SK-MEL-5 (cell line): Measurements from ENCODE around the gene MPEG1. TPM values are rescaled to one million over a fixed set of nuclear protein-coding genes. Genes with fewer than 3 reads are reported as not detected.

Source experiments
- DNase-seq: peaks from one replicate; pipeline ENCODE4 v3.0.0-alpha.2; 2016; ENCODE audit warnings: low read depth, low spot score
- in situ Hi-C: cut with HindIII; loops from 2 replicates; pipeline ENCODE4 v1.10.0; 2016; ENCODE audit warnings: low sequenced_read_pairs, high pct_unique_total_duplicates, low pct_unique_long_range_greater_than_20kb
- polyA plus RNA-seq, 2 experiments: library from polyadenylated mRNA; depleted of rRNA; stranded (reverse); fragments of >200 nt; gene quantifications; 2 replicates each; pipeline ENCODE4 v1.2.3, GENCODE V29; 2015
- total RNA-seq: library from RNA; depleted of rRNA; stranded (reverse); fragments of >200 nt; shearing (Covaris generic); gene quantifications from 2 replicates; pipeline ENCODE4 v1.2.3, GENCODE V29; 2014; rRNA removed

The MPEG1 gene, protein sequence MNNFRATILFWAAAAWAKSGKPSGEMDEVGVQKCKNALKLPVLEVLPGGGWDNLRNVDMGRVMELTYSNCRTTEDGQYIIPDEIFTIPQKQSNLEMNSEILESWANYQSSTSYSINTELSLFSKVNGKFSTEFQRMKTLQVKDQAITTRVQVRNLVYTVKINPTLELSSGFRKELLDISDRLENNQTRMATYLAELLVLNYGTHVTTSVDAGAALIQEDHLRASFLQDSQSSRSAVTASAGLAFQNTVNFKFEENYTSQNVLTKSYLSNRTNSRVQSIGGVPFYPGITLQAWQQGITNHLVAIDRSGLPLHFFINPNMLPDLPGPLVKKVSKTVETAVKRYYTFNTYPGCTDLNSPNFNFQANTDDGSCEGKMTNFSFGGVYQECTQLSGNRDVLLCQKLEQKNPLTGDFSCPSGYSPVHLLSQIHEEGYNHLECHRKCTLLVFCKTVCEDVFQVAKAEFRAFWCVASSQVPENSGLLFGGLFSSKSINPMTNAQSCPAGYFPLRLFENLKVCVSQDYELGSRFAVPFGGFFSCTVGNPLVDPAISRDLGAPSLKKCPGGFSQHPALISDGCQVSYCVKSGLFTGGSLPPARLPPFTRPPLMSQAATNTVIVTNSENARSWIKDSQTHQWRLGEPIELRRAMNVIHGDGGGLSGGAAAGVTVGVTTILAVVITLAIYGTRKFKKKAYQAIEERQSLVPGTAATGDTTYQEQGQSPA
- not detected in 2 replicates for total RNA-seq
- not detected in 2 replicates for polyA plus RNA-seq (2015; cell fraction: cytosol; rRNA removed)
- not detected in 2 replicates for polyA plus RNA-seq (2015; cell fraction: nucleus; rRNA removed)

- DNase-seq = no peak
- in situ Hi-C loops = no loop called here
Observed at GRCh38 chr11:59212744-59213631, at the start of gene MPEG1. Gene MPEG1, minus strand, starts transcription at chr11:59212927. Its CDS starts 62 bp downstream, at chr11:59212865.

DNA sequence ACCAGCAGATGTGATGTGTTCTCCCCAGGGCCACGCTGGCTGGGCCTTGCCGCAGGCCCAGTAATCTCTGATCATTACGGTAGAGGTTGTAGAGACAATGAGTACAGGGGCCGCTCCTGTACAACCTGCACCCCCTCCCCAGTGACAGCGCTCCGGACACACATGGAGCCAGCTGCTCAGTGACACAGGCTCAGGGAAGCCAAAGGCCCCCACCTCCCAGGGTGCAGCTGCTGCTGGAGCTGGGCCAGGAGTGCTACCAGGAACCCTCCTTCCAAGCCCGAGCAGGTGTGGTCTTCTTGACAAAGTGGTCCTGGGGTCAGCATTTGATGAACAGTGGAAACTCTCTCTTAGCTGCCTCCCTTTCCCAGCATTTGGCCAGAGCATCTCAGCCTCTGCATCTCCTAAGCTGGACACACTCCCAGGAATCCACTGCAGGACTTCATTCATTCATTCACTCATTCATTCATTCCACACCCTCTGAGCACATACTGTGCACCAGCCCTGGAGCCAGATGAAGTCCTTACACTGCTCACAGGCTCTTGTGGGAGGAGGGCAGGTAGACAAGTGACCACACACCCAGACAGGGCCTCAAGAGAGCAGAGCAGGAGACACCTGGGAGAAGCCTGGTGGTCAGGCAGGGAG, 49.6 kb upstream of the MPEG1 start:
- in situ Hi-C loops = no loop called here
- DNase-seq = no peak

GRCh38 chr11:59261150-59261549, 48.4 kb upstream of the MPEG1 start:
- in situ Hi-C loops = no loop called here

DNA sequence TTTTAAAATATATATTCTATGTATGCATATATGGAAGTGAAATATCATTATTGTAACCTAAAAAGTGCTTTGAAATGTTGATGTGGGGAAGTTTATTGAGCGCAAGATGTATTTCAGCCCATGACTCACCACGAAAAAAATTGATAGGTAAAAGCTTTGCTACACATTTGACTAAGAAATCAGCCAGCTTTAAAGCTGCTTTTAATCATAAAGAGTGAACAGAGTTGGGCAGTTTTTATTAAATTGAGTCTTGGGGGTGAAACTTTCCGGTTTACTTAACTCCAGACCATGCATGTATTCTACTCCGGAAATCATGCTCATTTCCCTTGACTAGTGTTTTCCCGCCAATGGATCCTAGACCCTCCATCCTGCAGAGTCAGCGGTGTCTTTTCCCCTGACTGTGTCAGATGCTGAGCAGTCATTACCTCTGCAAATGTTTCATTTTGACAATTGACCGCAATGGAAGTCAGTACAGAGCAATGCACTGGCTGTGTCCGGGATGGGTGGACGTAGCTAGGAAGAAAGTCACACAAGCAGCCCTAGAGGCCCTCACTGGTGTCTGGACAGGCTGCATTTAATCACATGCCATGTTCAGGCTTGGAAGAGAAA, 47.2 kb upstream of the MPEG1 start:
- no peak for DNase-seq
- in situ Hi-C loops = no loop called here

More at GRCh38 chr11:59261150-59261549, 48.4 kb upstream of the MPEG1 start:
- no peak for DNase-seq

DNA sequence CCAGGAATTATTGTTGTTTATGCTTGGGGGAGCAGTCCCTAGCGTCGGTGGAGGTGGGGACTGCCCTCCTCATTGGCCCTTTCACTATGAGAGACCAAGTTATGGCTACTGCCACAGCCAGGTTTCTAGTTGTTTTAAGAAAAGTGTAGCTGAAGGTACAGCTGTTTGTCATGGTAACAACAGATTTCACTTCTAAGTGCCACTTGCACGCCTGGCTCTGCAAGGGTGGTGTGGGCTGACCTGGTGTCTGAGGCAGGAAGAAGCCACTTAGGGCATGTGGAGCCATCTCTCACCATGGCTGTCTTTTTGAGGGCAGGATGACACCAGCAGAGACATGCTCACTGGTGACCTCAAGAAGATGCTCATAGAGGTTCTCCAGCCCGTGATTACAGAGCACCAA, 46.3 kb upstream of the MPEG1 start:
- in situ Hi-C loops = no loop called here
- DNase-seq = no peak

GRCh38 chr11:59255281-59255680, 42.6 kb upstream of the MPEG1 start:
- no peak for DNase-seq
- in situ Hi-C loops = no loop called here

DNA sequence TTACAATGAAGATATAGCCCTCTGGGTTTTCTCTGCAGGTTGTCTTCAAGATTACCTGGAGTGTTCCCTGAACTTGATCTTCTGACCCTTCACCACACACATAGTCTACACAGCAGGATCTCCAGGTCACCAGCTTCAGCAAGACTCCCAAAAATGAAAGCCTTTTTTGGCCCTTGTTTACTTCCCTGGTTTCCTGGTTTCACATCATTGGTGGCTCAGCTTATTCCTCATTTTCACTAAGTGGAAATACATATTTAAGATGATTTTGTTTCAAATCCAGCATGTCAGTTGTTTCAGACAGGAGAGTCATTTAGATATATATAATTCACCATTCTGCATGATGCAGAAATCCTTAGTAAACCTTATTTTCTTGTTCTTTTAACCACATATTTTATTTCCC, 41.6 kb upstream of the MPEG1 start:
- DNase-seq = no peak
- in situ Hi-C loops = no loop called here

DNA sequence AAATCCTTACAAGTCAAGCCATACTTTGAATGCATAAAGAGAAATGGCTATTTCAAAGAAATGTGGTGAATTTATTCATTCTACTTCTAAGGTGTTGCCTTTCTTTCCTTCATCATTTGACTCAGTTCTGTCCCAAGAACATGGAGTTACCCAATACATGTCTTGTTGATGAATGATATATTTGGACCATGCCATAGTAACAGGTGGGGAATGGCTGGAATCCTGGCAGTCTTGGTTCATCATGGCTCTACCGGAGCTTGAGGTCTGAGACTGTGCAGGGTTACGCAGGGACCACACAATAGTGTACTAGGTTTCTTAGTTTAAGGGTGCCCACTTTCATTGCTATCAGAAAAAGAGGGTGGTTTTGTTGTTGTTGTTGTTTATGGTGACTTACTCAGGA, 40.3 kb upstream of the MPEG1 start:
- in situ Hi-C loops = no loop called here
- DNase-seq = no peak

GRCh38 chr11:59249535-59249934, 36.8 kb upstream of the MPEG1 start:
- no peak for DNase-seq
- in situ Hi-C loops = no loop called here

DNA sequence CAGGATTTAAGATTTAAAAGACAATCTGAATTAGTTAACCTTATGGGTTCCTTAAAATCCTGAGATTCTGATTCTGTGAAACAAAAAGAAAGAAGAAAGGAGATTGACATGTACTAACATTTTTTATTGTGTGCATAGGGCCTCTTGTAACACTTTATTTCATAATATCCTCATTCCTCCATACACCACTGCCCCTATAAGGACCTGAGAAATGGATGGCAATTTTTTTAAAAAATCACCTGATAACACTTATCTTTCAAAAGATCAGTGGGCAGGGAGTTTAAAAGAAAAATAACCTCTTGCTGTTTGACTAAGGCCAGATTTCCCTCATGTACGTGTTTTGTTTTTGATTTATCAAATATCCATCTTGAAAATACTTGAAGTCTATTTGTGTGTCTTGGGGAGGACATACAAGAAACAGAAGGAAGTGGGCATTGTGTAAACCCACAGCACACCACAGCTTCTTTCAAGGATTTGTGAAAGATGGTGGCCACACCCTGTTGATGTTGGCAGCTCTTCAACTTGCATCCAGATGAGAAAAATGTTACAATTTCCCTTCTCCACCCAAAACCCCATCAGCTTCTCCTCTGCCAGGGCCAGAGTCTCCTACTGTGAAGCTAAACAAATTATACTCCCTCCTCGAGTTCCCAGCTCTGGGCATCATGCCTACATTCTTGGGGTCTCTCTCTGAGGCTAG, 35.0 kb upstream of the MPEG1 start:
- DNase-seq = no peak
- in situ Hi-C loops = no loop called here

- no peak for DNase-seq
- in situ Hi-C loops = no loop called here
Observed at GRCh38 chr11:59243633-59244032, 30.9 kb upstream of the MPEG1 start.

GRCh38 chr11:59240322-59240721, 27.6 kb upstream of the MPEG1 start:
- in situ Hi-C loops = no loop called here
- no peak for DNase-seq

DNA sequence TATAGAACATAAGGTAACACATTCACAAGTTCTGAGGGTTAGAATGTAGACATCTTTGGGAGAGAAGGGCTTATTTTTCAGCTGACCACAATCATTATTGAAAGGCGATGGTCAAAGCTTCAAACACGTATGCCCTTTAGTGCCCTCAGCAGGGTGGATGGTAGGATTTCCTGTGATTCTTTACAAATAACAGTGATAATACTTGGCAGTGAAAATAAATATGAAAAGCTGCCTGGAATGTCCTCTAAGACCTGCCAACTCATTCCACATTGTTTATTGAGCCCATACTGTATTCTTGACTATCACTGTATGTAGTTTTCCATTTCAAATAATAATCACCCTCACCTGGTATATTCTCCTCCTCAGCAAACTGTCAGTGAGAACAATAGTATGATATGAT, 13.7 kb upstream of the MPEG1 start:
- DNase-seq = no peak
- in situ Hi-C loops = no loop called here

GRCh38 chr11:59225017-59225416, 12.3 kb upstream of the MPEG1 start:
- DNase-seq = no peak

GRCh38 chr11:59224351-59224928, 11.7 kb upstream of the MPEG1 start:
- in situ Hi-C loops = no loop called here
- no peak for DNase-seq

More at GRCh38 chr11:59225017-59225416, 12.3 kb upstream of the MPEG1 start:
- in situ Hi-C loops = no loop called here

DNA sequence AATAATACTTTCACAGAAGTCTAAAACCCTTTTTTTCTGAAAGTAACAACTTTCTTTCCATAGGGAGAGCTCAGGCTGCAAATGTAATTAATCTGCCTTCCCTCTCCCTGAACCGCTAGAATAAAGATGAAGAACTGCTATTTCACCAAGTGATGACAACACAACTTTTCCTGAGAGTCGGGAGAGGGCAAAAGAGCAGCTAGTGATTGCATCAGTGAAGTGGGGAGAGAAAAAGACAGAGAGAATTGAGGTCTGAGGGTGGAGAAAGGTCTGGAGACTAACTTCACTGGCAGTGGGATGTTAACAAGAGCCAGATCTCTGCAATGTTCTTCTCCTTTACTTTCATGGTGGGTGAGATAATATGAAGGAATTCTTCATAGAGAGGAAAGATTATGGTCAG, 10.9 kb upstream of the MPEG1 start:
- in situ Hi-C loops = no loop called here
- DNase-seq = no peak
